Measurements from ENCODE around the gene INPPL1.

DNA sequence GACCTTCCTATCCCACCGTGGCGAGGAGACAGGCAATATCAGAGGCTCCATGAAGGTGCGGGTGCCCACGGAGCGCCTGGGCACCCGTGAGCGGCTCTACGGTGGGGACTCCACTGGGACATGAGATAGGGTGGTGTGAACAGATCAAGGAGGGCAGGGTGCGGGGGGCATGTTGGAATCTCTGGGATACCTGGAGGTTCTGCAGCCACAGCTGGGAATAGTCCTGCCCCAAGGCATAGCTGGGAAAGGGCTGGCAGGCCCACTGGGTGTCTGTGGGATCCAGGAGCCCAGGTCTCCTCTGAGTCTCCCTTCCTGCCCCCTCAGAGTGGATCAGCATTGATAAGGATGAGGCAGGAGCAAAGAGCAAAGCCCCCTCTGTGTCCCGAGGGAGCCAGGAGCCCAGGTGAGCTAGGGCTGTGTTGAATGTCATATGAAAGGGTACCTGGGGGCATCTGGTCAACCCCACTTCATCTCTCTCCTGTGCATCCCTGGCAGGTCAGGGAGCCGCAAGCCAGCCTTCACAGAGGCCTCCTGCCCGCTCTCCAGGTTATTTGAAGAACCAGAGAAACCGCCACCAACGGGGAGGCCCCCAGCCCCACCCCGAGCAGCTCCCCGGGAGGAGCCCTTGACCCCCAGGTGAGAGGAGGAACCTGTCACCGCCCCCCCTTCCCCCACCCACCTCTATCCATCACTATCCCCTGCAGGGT lies 10.9 kb downstream of the INPPL1 start:
- TF ChIP-seq CTCF (IDR thresholded peaks at IDR 0.05) (no peak), EZH2 (IDR thresholded peaks at IDR 0.05; ENCODE audit: borderline replicate concordance, insufficient read depth, low read depth, low read length, poor library complexity, severe bottlenecking) (no peak)
